OCI-LY3 (cell line): ENCODE measurements around the gene ATP8B1.

Experiments
- H2AFZ ChIP-seq: fragments of 200-600, 300-600 bp; shearing (Covaris generic); 2 replicates; pipeline ENCODE4 v1.6.0; 2014; ENCODE audit warnings: antibody characterized with exemption, low read depth, low read length
- H3K27ac ChIP-seq: fragments of 200-600, 300-600 bp; sonication (generic); 2 replicates; pipeline ENCODE4 v1.5.1; 2014; ENCODE audit warnings: mild to moderate bottlenecking, low read length, moderate library complexity, mixed read lengths
- H3K27me3 ChIP-seq: fragments of 200-600, 300-600 bp; sonication (generic); 2 replicates; pipeline ENCODE4 v1.6.1; 2014; ENCODE audit warnings: low read depth, low read length, mixed read lengths
- H3K36me3 ChIP-seq: fragments of 200-600, 300-600 bp; sonication (generic); replicated peaks from 2 replicates; pipeline ENCODE3; 2014; ENCODE audit warnings: low read depth, low read length, mixed read lengths
- H3K4me1 ChIP-seq: fragments of 300-600, 200-600 bp; sonication (generic); 2 replicates; pipeline ENCODE4 v1.6.1; 2014; ENCODE audit warnings: low read length, mixed read lengths
- H3K4me2 ChIP-seq: fragments of 200-600, 300-600 bp; sonication (generic); 2 replicates; pipeline ENCODE4 v1.6.1; 2014; ENCODE audit warnings: low read length, mixed read lengths
- H3K4me3 ChIP-seq: fragments of 300-600, 200-600 bp; sonication (generic); 2 replicates; pipeline ENCODE4 v1.5.1; 2014; ENCODE audit warnings: antibody characterized with exemption, mild to moderate bottlenecking, low read length, moderate library complexity
- H3K79me2 ChIP-seq: fragments of 300-600, 200-600 bp; shearing (Covaris generic); 2 replicates; pipeline ENCODE4 v1.6.1; 2014; ENCODE audit warnings: mild to moderate bottlenecking, low read length, mixed read lengths
- H3K9ac ChIP-seq: fragments of 300-600, 200-600 bp; shearing (Covaris generic); 2 replicates; pipeline ENCODE4 v1.6.0; 2014; ENCODE audit warnings: mild to moderate bottlenecking, low read length, moderate library complexity
- H3K9me3 ChIP-seq: fragments of 200-600, 300-600 bp; shearing (Covaris generic); 2 replicates; pipeline ENCODE4 v1.6.1; 2014; ENCODE audit warnings: low read length, mixed read lengths; ENCODE audit not compliant: insufficient read depth
- H4K20me1 ChIP-seq: fragments of 200-600, 300-600 bp; sonication (generic); 2 replicates; pipeline ENCODE4 v1.6.1; 2016; ENCODE audit warnings: low read length, mixed read lengths; ENCODE audit not compliant: insufficient read depth
- CTCF ChIP-seq: fragments of 200-600, 300-600 bp; sonication (generic); IDR thresholded peaks from 2 replicates; pipeline ENCODE4 v1.5.1; 2014; ENCODE audit warnings: antibody characterized with exemption, low read length, low read depth
- EZH2phosphoT487 ChIP-seq: fragments of 200-600 bp; shearing (Covaris generic); IDR thresholded peaks from 2 replicates; pipeline ENCODE4 v1.6.1; 2018; ENCODE audit warnings: antibody characterized with exemption, mixed run types, low read depth

Gene ATP8B1

DNA sequence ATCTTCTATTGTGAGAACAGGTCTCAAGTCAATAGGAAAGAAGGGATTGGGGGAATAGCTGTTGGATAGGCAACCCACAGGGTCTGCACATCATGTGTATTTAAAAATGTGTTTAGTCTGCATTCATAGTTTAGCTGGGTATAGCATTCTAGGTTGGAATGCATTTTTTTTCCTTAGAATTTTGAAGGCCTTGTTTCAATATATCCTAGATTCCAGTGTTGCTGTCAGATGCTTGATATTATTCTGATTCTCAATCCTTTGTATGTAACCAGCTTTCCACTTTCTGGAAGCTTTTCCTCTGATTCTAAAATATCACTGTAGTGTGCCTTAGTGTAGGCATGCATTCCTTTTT is 9.0 kb upstream of the ATP8B1 start:
- peaks cover 19% of the 10 kb centered on the region for H3K9me3 ChIP-seq
- H3K4me3 ChIP-seq, result no peak overlapping the region
- peaks cover 6% of the 10 kb centered on the region for H3K4me1 ChIP-seq
- no peak for TF ChIP-seq EZH2phosphoT487
- H3K9ac ChIP-seq, result no peak overlapping the region
- H3K27me3 ChIP-seq, result peaks cover 12% of the 10 kb centered on the region
- H4K20me1 ChIP-seq, result no peaks in the 10 kb centered on the region
- no peak overlapping the region for H3K27ac ChIP-seq
- H3K79me2 ChIP-seq, result no peaks in the 10 kb centered on the region
- no peak overlapping the region for H3K4me2 ChIP-seq
- H3K36me3 ChIP-seq, result peaks cover 7% of the 10 kb centered on the region
- H2AFZ ChIP-seq, result no peak overlapping the region

- Histone ChIP-seq H3K9me3 (peaks cover 19% of the 10 kb centered on the region), H3K79me2 (no peaks in the 10 kb centered on the region), H3K4me3 (no peak overlapping the region), H3K4me2 (no peak overlapping the region), H3K9ac (no peak overlapping the region), H3K27ac (no peak overlapping the region), H3K4me1 (peaks cover 5% of the 10 kb centered on the region), H3K27me3 (peaks cover 12% of the 10 kb centered on the region), H2AFZ (no peak overlapping the region), H4K20me1 (no peaks in the 10 kb centered on the region), H3K36me3 (peaks cover 7% of the 10 kb centered on the region)
- TF ChIP-seq EZH2phosphoT487 (no peak), CTCF (no peak)
These were observed 8.5 kb upstream of the ATP8B1 start for GRCh38 chr18:57811477-57812125.

DNA sequence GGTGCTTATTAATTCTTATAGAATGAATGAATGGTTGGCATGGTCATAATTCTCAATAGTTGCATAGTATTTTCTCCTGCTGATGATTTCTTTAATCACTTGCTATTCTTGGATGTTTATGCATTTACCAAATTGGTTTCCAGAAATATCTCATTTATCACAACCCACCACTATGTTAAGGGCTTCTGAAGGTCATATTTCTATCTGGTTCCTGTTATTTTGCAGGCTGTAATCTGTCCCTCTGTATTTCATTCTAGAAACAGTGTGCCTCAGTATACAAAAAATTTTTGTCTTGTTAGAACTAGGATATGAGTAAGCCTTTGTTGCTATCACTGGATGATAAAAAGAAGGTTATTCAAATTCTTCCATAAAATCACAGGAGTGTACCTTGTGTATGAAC is 6.1 kb upstream of the ATP8B1 start:
- Histone ChIP-seq H3K4me2 (no peak overlapping the region), H2AFZ (no peak overlapping the region)
- TF ChIP-seq EZH2phosphoT487 (no peak), CTCF (no peak)

DNA sequence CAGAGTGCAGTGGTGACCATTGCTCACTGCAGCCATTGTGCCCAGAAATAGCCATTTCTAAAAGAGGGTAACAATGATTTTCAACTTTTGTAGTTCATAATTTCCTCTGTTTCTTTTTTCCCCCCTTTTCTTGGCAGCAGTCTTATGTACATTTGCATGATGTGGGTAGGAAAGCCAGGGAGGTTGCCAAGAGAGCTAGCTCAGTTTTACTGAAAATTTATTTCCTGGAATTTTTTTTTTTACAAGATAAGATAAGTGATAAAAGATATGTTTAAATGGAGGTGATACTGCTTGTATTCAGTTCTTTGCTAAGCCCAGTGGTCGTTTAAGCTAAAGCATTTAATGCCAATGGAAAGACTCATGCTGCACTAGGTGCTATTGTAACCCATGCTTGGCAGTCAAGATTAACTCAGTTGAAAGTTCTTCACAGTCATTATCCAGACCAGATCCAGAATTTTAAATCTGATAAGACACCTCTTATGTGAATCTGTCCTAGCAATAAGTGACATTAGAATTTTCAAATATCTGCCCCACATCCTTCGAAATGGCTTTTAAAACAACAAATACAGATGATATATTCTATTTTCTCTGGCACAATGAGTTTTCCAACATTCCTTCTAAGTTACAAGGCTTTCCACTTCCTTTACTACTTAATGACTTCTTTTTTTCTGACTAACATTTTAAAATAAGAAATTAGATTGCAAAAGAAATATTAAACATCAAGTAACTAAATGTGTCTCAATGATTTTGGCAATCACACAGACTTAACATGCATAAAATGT is 4.4 kb upstream of the ATP8B1 start:
- Histone ChIP-seq H3K36me3 (no peaks in the 10 kb centered on the region), H3K4me2 (no peak overlapping the region), H2AFZ (no peak overlapping the region), H4K20me1 (no peaks in the 10 kb centered on the region), H3K4me1 (no peaks in the 10 kb centered on the region), H3K9ac (no peak overlapping the region), H3K27me3 (peaks cover 26% of the 10 kb centered on the region), H3K79me2 (no peaks in the 10 kb centered on the region), H3K27ac (no peak overlapping the region), H3K9me3 (peaks cover 9% of the 10 kb centered on the region; the same call in 1 of the 2 replicates), H3K4me3 (no peak overlapping the region)
- TF ChIP-seq CTCF (no peak), EZH2phosphoT487 (no peak)

More for the DNA sequence above, 6.1 kb upstream of the ATP8B1 start:
- H4K20me1 ChIP-seq, result no peaks in the 10 kb centered on the region
- H3K4me1 ChIP-seq, result no peaks in the 10 kb centered on the region
- no peak overlapping the region for H3K4me3 ChIP-seq
- peaks cover 20% of the 10 kb centered on the region for H3K27me3 ChIP-seq
- H3K27ac ChIP-seq, result no peak overlapping the region
- peaks cover 19% of the 10 kb centered on the region for H3K9me3 ChIP-seq
- no peaks in the 10 kb centered on the region for H3K79me2 ChIP-seq
- no peak overlapping the region for H3K9ac ChIP-seq
- H3K36me3 ChIP-seq, result peaks cover 7% of the 10 kb centered on the region
